Bone marrow (tissue), 2 donors: ENCODE results near the gene CDIPT.
"Not testable (repeated sequence)": the region's sequence is repeated elsewhere in the genome, so short reads cannot be mapped to it uniquely, and the experiment has no call there.

ENCODE experiments used
- DNase-seq, 2 donors: peaks; one replicate each; lab custom pipeline; 2025; lab: John Stamatoyannopoulos, UW

CDIPT gene

DNA sequence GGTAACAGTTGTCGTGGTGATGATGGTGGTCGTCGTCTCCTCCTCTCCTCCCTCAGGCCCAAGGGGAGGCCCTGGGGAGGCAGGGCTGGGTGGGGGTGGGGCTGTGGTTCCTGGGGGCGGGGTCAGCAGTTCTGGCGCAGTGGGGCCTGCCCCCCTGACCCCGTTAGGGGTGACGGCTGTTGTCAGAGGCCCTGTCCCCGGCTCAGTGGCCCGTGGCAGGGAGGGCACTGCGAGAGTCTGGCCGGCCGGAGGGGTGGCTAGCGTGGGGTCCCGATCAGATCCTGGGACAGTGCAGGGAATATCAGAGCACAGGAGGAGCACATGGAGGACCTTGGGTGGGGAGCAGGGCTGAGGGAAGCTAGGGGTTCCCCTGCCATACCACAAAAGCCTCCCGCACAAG lies 33.8 kb upstream of the CDIPT start:
- DNase-seq = no peak

DNA sequence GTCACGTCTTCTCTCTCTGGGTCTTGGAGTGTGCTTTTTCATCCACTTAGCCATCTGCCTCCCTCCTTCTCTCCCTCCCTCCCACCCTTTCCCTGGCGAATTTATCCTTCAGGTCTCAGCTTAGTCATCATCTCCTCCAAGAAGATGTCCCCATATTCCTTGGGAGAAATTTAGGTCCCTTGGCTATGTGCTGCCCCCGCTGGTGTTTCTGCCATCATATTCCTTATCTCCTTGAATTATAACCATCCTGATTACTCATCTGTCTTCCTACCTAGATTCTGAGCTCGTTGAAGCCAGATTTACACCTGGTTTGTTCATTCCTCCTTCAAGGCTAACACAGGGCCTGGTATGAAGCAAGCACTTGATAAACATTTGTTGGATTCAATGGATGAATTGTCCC lies 31.3 kb upstream of the CDIPT start:
- no peak for DNase-seq

DNA sequence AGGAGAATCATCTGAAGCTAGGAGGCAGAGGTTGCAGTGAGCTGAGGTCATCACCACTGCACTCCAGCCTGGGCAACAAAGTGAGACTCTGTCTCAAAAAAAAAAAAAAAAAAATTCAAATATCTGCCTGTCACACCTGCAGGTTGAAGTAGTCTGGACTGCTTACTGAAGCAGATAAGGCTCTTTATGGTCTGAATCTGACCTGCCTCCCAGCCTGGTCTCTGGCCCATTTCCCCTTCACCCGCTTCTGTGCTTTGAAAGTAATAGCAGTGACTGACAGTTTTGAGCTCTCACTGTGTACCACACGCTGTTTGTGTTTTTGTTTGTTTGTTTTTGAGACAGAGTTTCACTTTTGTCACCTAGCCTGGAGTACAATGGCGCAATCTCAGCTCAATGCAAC lies 30.5 kb upstream of the CDIPT start:
- DNase-seq = no peak

DNA sequence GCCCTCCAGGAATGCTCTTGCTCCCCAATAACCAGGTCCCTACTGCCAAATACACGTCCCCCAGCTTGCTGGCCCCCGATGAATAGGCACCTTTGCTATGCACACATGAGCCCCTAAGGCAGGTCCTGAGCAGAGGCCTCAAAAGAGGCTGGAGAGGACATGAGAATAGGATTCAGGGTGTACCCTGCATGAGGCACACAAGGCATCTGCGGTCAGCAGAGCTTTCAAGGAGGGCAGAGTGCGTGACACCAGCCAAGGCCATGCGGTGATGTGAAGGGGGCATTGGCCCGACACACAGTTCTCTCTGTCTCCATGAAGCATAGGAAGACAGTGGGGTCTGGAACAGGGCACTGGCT lies 29.4 kb upstream of the CDIPT start:
- DNase-seq = no peak

DNA sequence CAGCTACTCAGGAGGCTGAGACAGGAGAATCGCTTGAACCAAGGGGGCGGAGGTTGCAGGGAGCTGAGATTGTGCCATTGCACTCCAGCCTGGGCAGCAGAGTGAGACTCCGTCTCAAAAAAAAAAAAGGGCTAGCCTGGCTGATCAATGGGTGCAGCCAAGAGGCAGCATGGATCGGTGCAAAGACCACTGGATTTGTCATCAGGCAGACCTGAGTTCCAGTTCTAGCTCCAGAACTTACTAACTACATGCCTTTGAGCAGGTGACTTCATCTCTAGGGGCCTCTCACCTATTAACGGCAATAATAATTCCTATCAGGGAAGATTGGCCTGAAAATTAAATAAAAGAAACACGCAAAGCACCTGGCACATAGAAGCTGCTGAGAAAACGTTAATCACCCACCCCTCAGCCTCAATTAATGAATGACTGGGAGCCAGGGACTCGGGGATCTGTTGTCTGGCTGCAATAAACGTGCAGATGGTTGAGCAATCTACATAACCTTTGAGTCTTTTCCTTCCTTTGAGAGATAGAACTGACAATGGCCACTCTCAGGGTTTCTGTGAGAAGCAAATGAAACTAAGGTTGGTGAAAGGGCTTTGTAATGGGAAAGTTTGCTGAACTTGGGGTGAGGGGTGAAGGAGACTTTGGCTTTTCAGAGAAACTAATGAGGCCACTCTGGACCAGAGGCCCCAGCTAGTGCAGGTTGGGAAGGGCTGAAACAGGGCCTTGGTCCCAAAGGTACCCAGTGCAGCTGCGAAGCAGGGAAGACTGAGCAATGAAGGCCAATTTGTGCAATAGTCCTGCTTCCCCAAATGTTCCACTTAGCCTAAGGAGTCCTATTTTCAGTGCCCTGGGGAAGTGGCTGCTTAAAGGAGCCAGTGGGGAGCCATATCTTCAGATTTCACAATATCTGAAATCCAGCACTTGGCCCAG lies 28.8 kb upstream of the CDIPT start:
- DNase-seq = no peak

DNA sequence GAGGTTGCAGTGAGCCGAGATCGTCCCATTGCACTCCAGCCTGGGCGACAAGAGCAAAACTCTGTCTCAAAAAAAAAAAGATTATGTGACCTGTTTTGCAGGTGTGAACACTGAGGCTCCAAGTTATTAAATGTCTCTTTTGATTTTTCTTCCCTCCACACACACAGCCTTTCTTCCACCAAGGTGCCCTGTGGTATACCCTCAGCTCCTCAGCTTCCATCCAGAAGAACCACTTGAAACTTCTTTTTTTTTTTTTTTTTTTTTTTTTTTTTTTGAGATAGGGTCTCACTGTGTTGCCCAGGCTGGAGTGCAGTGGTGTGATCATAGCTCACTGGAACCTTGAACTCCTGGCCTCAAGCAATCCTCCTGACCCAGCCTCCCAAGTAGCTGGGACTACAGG lies 26.3 kb upstream of the CDIPT start:
- DNase-seq = not testable (repeated sequence)

DNA sequence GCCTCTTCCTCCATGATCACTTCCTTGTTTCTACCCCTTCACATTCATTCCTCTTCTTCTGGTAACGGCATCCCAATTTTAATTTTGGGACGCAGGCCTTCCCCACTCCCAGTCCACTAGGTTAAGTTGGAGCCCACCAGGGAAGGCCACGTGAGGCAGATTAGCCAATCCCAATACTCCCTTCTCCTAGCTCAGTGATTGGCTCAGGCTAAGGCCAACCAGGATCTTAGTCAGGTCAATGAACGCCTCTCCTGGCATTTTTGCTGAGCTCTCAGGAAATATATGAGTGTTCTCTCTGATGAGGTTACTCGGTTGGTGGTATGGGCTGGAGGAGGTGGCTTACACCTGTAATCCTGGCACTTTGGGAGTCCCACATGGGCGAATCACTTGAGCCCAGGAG lies 21.0 kb upstream of the CDIPT start:
- no peak for DNase-seq

DNA sequence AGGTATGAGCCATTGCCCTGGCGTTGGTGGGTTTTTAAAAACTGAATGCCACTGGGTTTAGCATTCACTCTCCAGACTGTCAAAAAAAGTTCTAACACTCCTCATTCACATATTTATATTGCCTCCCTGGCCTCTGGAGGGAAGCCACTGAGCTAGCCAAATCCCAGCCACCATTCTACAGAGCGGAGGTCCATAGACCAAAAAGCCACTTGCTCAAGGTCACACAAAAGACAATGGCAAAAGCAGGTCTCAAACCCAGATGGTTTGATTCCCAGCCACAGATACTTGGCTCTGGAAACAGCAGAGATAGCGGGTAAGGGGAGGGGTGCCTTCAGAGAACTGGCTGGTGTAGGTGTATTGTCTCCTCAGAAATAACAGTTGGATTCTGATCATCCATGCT lies 18.0 kb upstream of the CDIPT start:
- DNase-seq = no peak

DNA sequence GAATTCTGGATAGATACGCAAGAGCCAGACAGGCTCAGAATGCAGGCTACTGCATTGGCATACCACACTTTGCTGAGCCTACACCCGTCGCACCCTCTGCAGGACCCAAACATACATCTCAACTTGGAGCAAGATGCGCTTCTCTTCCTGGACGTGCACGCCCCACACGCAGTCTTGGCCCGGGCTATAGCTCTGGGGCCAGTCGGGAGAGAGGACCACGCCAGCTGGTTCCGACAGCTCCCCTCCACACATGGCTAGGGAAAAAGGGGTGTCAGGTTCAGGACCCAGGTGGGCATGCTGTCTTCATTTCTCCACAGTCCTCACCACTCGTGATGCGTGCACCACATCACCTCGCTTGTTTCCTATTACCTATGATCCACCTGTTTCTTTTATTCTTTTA lies 15.1 kb upstream of the CDIPT start:
- no peak for DNase-seq

DNA sequence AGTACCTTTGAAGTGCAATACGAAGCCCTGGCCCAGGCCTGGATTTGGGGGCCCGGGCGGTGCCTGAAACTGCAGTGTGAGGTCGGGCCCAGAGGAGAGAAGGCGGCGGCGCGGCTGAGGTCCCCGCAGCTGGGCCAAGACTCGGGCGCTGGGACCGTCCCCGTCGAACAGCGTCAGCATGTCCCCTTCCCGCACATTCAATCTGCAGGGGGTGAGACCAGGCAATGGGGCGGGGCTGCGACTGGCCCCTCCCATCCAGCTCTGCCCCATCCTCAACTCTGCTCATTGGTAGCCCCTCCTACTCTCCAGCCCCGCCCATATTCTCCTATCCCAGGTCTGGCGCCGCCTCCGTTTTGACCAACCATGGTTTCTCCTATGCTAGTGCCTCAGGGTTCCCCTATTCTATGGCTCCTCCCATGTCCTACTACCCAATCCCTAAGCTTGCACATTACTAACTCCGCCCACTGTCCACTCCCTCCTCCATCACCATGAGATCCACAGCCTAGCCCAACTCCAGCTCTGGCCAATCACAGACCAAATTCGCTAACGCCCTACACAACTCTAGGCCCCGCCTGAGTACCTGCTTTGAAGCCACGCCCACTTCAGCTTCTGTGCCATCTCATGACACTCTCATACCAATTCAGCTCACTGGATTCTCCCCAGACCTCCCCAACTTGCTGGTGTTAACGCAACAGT lies 14.4 kb upstream of the CDIPT start:
- no peak for DNase-seq

DNA sequence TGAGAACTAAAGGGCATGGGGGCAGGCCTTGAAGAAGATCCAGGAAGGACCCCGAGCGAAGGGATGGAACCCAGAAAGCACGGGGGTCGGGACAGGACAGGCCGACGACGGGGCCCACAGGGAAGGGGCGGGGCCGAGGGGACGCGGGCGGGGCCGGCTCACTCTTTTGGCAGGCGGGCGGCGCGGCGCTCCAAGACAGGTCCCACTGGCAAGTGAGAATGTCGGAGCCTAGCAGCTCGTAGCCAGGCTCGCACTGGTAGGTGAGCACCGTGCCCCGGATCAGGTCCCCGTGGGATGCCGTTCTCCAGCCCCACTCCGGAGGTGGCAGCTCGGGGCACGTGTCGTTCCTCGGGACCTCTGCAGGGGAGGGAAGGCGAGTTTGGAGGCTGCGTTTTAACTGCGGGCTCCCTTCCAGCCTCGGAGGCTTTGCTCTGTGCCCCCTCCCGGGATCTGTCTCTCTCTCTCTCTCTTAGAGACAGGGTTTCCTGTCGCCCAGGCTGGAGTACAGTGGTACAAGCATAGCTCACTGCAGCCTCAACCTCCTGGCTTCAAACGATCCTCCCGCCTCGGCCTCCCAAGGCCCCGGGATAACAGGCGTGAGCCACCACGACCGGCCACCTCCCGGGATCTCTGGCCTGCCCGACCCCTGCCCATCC lies 13.7 kb upstream of the CDIPT start:
- no peak for DNase-seq

DNA sequence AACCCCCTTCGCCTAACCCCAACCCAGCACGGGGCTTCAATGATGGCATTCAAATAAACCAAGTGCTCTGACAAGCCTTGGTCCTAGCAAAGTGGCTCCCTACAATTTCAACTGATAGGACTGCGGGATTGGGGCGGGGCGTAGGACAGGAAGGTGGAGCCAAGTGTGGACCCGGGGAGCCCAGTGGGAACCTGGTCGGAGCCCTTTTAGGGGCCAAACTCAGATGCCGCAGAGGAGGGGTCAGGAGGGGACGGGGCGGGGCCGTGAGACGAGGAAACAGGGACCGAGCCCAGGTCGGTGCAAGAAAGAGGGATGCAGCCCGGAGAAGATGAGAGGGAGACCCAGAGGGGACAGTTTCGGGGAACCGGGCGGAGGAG lies 13.2 kb upstream of the CDIPT start:
- no peak for DNase-seq

DNA sequence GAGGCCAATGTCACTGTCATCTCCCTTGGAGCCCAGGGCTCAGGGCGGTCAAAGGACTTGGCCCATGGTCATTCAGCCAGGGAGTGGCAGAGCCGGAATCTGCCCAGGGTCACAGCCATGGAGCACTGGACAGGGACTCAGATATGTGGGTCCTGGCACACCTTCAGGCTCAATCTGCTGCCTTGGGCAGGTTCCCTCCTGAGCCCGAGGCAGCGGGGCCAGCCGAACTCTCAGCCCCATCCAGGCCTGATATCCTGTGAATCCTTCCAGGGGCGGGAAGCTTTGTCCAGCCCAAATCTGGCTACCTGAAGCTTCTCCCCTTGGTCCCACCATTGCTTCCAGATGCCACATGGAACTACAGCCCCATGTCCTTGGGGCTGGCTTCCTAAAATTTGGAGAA lies 12.2 kb upstream of the CDIPT start:
- DNase-seq = no peak

DNA sequence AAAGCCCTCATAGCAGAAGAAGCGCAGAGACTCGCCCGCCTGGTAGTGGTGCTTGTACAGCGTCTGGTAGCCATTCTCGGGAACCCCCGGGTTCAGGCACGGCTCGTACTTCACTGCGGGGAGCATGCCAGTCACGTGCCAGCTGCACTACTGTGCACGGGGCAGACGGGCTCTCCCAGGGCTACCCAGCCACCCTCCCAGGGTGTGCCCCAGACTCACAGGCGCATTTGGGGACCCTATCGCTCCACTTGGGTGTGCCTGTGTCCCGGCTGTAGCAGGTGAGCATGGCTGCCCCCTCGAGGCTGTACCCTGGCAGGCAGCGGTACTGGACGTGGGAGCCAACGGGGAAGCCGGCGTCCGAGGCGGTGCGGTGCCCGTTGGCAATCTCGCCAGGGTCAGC lies 10.3 kb upstream of the CDIPT start:
- no peak for DNase-seq

DNA sequence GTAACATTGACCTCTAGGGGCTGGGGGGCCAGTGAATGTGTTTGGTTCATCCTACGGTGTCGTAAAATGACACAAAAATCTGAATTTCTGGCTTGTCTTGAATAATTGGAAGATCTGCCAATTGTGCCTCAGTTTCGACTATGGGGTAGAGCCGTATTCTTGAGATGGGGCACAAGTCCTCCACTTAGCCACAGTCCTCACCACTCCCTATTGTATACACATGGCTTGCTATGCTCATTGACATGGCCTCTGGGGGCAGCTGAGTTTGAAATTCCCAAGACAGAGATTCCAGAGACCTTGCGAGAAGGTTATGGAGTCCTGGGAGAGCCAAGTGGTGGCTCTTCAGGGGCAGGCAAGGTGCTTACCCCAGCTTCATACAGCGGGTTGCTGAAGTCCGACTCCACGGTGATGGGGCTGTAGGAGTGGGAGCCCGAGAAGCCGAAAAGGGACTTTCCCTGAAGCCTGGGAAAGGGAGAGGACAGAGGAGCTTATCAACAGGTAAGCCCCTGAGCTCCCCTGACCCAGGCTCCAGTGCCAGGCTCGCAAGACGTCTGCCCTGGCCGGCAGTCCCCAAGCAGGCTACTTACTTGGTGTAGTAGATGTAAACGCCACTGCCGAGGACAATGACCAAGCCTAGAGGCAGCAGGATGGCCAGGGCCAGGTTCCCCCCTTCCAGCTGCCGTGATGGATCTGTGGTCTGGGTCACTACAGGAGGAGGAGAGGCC lies 9.0 kb upstream of the CDIPT start:
- no peak for DNase-seq

DNA sequence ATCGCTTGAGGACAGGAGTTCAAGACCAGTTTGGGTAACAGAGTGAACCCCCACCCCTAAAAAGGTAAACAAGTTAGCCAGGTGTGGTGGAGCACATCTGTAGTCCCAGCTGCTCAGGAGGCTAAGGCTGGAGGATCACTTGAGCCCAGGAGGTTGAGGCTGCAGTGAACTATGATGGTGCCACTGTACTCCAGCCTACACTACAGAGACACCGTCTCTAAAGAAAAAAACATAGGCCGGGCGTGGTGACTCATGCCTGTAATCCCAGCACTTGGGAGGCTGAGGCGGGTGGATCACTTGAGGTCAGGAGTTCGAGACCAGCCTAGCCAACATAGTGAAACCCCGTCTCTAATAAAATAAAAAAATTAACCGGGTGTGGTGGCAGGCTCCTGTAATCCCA lies 6.0 kb upstream of the CDIPT start:
- DNase-seq = not testable (repeated sequence)

DNA sequence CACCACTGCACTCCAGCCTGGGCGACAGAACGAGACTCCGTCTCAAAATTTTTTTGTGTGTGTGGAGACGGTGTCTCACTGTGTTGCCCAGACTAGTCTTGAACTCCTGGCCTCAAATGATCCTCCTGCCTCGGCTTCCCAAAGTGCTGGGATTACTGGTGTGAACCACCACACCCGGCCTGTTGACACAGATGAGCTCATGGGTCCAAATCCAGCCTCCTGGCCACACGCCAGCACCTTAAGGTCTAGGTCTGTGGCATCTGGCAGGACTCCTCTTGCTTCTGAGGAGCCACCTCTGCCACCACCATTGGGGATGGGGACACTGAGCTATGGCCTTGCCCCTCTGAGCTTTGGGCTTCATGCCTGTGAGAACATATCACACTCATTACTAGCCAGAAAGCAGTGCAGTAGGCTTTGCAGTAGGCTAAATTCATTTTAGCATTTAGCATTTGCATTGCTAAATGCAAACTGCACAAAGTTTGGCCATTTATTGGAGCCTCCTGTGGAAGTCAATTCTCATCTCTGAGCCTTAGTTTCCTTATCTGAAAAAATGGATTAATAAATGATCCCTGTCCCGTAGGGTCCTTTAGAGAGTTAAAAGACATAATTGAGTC lies 5.5 kb upstream of the CDIPT start:
- no peak for DNase-seq

DNA sequence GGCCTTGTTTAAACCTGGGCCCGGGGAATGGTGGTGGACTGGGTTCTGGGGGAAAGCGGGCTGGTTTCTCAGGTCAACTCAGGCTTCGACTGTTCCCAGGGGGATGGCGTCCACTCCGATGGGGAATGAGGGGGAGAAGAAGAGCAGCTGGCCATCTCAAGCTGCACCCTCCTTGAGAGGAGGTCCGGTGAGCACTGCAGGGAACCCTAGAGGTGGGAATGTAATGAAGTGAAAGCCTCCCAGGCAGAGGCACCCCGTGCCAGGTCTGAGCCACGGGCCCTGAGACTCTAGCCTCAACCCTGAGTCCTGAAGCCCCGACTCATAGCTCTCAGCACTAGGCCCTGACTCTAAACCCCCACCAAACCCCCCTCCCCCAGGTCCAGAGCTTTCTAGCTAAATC lies 1.2 kb upstream of the CDIPT start:
- DNase-seq = no peak

DNA sequence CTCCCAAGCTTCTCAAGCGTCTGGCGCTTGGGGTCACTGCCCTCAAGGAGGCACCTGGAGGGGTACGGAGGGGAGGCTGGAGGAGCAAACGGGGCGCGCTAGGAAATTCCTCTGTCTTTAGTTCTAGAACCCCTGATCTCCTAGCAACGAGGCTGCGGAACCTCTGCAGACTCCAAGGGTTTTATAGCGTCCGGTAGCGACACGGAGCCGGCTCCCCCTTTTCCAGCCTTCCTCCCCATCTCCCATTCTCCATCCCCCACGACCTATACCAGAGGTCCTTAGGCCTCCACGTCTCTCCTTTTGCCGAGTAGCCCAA lies 601 bp upstream of the CDIPT start:
- DNase-seq = no peak

DNA sequence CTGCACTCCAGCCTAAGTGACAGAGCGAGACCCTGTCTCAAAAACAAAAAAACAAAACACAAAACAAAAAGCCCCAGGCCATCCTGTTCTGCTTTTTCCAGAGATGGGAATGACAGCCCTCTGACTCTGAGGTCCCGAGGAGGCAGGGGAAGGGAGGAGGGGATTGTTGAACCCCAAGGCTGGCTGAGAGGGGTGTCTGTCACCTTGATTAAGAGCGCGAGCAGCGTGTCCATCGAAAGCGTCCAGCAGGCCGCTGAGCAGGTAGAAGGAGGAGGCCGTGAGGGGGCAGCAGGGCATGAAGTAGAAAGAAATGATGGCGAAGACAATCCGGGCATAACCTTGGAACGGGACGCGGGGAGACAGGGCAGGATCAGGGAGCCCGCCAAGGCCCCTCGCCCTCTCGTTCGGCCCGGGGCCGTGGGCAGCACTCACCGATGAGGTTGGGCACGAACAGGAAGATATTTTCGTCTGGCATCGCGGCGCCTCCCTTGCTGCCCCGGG lies 593 bp downstream of the CDIPT start:
- no peak for DNase-seq

DNA sequence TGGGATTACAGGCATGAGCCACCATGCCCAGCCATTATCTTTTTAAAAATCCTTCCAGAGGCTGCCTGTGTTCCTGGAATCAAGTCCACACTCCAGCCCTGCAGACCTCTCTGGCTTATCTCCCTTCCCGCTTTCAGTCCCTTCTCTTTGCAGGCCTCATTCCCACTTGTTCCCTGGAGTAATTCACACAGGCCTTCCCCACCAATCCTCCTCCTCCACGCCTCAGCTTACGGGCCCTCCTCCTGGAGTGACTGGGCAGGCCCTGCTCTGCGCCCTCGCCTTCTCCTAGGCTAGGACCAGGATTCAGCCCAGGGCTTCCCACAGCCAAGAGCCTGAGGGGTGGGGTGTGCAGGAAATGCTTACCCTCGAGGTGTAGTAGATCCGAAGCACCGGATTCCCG lies 2.8 kb downstream of the CDIPT start:
- no peak for DNase-seq

DNA sequence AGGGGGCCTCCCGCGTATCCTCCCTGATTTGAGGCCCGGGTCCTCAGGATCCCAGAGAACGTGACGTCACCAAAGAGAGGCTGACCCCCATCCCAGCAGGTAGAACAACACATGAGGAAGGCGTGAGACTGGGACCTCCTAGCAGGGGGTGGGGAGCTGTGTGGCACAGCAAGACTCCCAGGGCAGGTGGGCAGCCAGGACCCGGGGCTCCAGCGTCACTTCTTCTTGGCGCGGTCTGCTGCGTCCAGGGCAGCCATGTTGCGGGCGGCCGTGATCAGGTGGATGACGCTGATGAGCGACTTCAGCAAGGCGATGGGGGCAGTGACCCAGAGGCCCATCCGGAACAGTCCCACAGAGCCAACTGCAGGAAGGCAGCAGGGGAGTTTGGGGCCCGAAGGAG lies 4.1 kb downstream of the CDIPT start:
- DNase-seq = no peak
